ENCODE results near the gene MGAT4B. TPM values are rescaled to one million over a fixed set of nuclear protein-coding genes. Genes with fewer than 3 reads are reported as not detected.

MGAT4B gene
- total and polyA plus RNA-seq, 2 of the 4 experiments (the other 2 are of a cell fraction): 73.7 to 155 TPM

DNA sequence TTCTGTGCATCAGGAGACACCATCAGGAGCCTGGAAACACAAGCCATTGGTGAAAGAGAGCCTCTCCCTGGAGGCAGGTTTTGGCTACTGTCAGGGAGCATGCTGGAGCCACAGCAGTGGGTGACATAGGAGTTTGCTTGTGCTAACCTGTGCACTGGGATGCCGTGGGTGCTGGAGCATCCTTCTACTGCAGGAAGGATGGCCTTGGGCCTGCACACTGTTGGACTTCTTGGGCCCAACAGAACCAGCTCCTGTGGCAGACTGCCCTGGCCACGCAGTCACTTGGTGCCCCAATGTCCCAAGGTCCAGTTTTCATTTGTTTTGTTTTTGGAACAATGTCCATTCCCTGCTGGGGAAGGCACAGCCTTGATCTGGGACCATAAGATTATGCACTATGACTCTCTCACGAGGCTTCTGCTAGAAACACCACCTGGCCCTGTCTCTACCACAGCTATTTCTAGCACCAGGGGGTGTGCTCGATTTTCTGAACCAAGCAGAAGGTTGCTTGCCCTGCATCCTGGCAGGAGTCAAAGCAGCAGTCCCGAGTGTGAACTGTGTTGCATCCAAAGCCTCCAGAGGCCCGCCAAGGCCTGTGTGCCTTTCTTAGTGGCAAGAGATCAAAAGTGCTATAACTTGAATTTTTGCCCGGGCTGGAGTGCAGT is 18.3 kb downstream of the MGAT4B start:
- H3K27me3 ChIP-seq (ENCODE audit: control insufficient read depth, insufficient read depth, low read length): no peaks in the 10 kb centered on the region
- H4K20me1 ChIP-seq (ENCODE audit: insufficient read depth, low read length): no peaks in the 10 kb centered on the region
- H3K4me1 ChIP-seq (ENCODE audit: control insufficient read depth, insufficient read depth, low read length): no peaks in the 10 kb centered on the region
- ChIA-PET POLR2A (ENCODE audit: unreplicated experiment) (no interaction called here), CTCF (no interaction called here)
- in situ Hi-C loops (cut with MboI; ENCODE audit: low sequenced_read_pairs) (no loop called here), intact Hi-C loops (cut with micrococcal nuclease) (no loop called here), dilution Hi-C loops (cut with HindIII; ENCODE audit: low sequenced_read_pairs, unreplicated experiment) (no loop called here)
- no peak overlapping the region for H3K18ac ChIP-seq (ENCODE audit: low read depth, low read length)
- H3K9me1 ChIP-seq (ENCODE audit: insufficient read depth, low read length): no peaks in the 10 kb centered on the region
- no peak overlapping the region for H3K27ac ChIP-seq (ENCODE audit: insufficient read depth, low read length)
- no peak overlapping the region for H2AFZ ChIP-seq (replicated peaks; ENCODE audit: low read length, poor library complexity)
- no peak overlapping the region for H3K4me3 ChIP-seq (ENCODE audit: insufficient read depth, low read depth, low read length)
- H3K36me3 ChIP-seq (ENCODE audit: control insufficient read depth, insufficient read depth, low read length): no peaks in the 10 kb centered on the region
- H3K4me2 ChIP-seq (ENCODE audit: low read depth, low read length): no peak overlapping the region
- no peak overlapping the region for H3K14ac ChIP-seq (replicated peaks; ENCODE audit: low read depth, low read length)
- H3K56ac ChIP-seq (ENCODE audit: extremely low read depth, insufficient read depth, low read length): no peak overlapping the region
- no peaks in the 10 kb centered on the region for H3K9me3 ChIP-seq (ENCODE audit: control insufficient read depth, insufficient read depth, low read length)
- H3K79me1 ChIP-seq (ENCODE audit: low read depth in 1 of 2, low read length in 2 of 2): no peaks in the 10 kb centered on the region
- H2BK20ac ChIP-seq (ENCODE audit: low read depth, low read length): no peak overlapping the region
- no peak overlapping the region for H3K9ac ChIP-seq (ENCODE audit: low read depth, low read length)
- H4K91ac ChIP-seq (ENCODE audit: insufficient read depth, low read depth, low read length): no peak overlapping the region
- no peak overlapping the region for H3K23ac ChIP-seq (ENCODE audit: low read depth, low read length)
- BruUV-seq (replicated peaks): no TSS peak
- no peak overlapping the region for H2AK9ac ChIP-seq (replicated peaks; ENCODE audit: low read depth, low read length, poor library complexity)
- WGBS, 2 experiments (ENCODE audit: extremely low coverage in 2 of 2, insufficient read length in 1 of 2): 94% methylated on average over 5 of the region's 7 CpGs; no CpG with 5 or more reads in 1 of the 2 experiments
- H3K4ac ChIP-seq (ENCODE audit: low read depth, low read length): no peak overlapping the region
- H4K8ac ChIP-seq (ENCODE audit: low read depth in 2 of 2, low read length in 2 of 2): no peak overlapping the region
- no peak overlapping the region for H2BK120ac ChIP-seq (ENCODE audit: low read depth, low read length)
- H2AK5ac ChIP-seq (ENCODE audit: low read depth, low read length): no peak overlapping the region
- DNase-seq: no peak
- H2BK5ac ChIP-seq (ENCODE audit: low read depth, low read length, poor library complexity, severe bottlenecking): no peak overlapping the region
- no peak for ATAC-seq (ENCODE audit: low read depth)
- H2BK15ac ChIP-seq (ENCODE audit: low read depth, low read length): no peak overlapping the region
- TF ChIP-seq RFX5 (IDR thresholded peaks at IDR 0.05; ENCODE audit: low read depth, low read length) (no peak), POLR2A (IDR thresholded peaks at IDR 0.05; ENCODE audit: low read depth, low read length) (no peak), RAD21 (IDR thresholded peaks at IDR 0.05; ENCODE audit: low read length) (no peak)
- H4K5ac ChIP-seq (ENCODE audit: low read depth, low read length): no peak overlapping the region

Measured in IMR-90 (cell line).